K562 (cell line): Measurements from ENCODE around the gene NFATC3. TPM values are rescaled to one million over a fixed set of nuclear protein-coding genes. Genes with fewer than 3 reads are reported as not detected.

Experiments used
- ATAC-seq: fragments of 200-7000 bp; cut with Tn5 transposase; 3 replicates; pipeline ENCODE4 v1.9.1; 2020; ENCODE audit warnings: moderate library complexity
- BruUV-seq: library from RNA; stranded (reverse); fragments of 400-500 nt; replicated peaks from 2 replicates; lab custom pipeline; 2021; lab: Mats Ljungman, UMichigan
- CTCF ChIA-PET: fragments of 300-600 bp; formaldehyde crosslinking; extraction: SDS; loops from one replicate; lab custom pipeline; 2021; ENCODE audit warnings: low intra/inter-chr PET ratio; lab: Yijun Ruan, JAX
- POLR2A ChIA-PET: fragments of 300-600, 350-650 bp; sonication (Branson Sonifier 250); formaldehyde crosslinking; extraction: SDS; loops from one replicate; lab custom pipeline; 2021; ENCODE audit warnings: antibody characterized with exemption, inconsistent platforms; lab: Yijun Ruan, JAX
- DNase-seq, 4 experiments: peaks; one replicate each; pipeline versions ENCODE4 v3.0.0 to v3.0.0-alpha.2; 2011 to 2018; ENCODE audit warnings: low spot score in 3 of 4, mixed read lengths in 3 of 4; ENCODE audit errors: extremely low read depth in 1 of 4
- FAIRE-seq: peaks from 2 replicates; lab custom pipeline; 2011; peaks lifted over from hg19 to GRCh38; lab: Jason Lieb, UNC
- H2AFZ ChIP-seq: 2 replicates; pipeline ENCODE4 v1.6.0; 2011; ENCODE audit warnings: low read depth, low read length, control low read depth, inconsistent platforms
- H3K27ac ChIP-seq: fragments of 200-600 bp; 3 replicates; pipeline ENCODE4 v1.8.0; 2011; ENCODE audit warnings: low read depth, mild to moderate bottlenecking, control low read depth, inconsistent platforms, low read length, moderate library complexity, mixed read lengths; ENCODE audit errors: extremely low read depth
- H3K27me3 ChIP-seq, 2 experiments: fragments of 300-600 bp in 1 of 2; 2 replicates in 1 of 2; 3 replicates in 1 of 2; pipeline versions ENCODE4 v1.6.0 to v1.8.0; 2011; ENCODE audit warnings: inconsistent platforms in 2 of 2, low read length in 2 of 2, mild to moderate bottlenecking in 1 of 2, mixed read lengths in 1 of 2, moderate library complexity in 1 of 2; ENCODE audit not compliant: control insufficient read depth in 2 of 2, insufficient read depth in 2 of 2
- H3K36me3 ChIP-seq: fragments of 300-600 bp; 3 replicates; pipeline ENCODE4 v1.8.0; 2011; ENCODE audit warnings: mild to moderate bottlenecking, low read length, inconsistent platforms; ENCODE audit not compliant: control insufficient read depth, insufficient read depth
- H3K4me1 ChIP-seq, 2 experiments: fragments of 200-600 bp in 1 of 2; replicated peaks in 1 of 2; 2 replicates in 1 of 2; 3 replicates in 1 of 2; pipeline versions ENCODE4 v1.5.1 to v1.8.0; 2011; ENCODE audit warnings: inconsistent platforms in 2 of 2, low read length in 2 of 2, mild to moderate bottlenecking in 1 of 2, mixed read lengths in 1 of 2, moderate library complexity in 1 of 2; ENCODE audit not compliant: control insufficient read depth in 2 of 2, insufficient read depth in 2 of 2
- H3K4me2 ChIP-seq: 2 replicates; pipeline ENCODE4 v1.6.1; 2011; ENCODE audit warnings: low read length, control low read depth, inconsistent platforms, mixed read lengths; ENCODE audit not compliant: insufficient read depth
- H3K4me3 ChIP-seq: fragments of 200-600 bp; sonication (generic), shearing (Covaris generic); 2 replicates; pipeline ENCODE4 v1.5.1; 2016; ENCODE audit warnings: control low read depth, inconsistent platforms
- H3K79me2 ChIP-seq: fragments of 200-600 bp; 3 replicates; pipeline ENCODE4 v1.8.0; 2011; ENCODE audit warnings: low read length, inconsistent platforms; ENCODE audit not compliant: control insufficient read depth, insufficient read depth
- H3K9ac ChIP-seq, 2 experiments: 2 replicates each; pipeline versions ENCODE4 v1.6.0 to v1.6.1; 2011; ENCODE audit warnings: low read depth in 2 of 2, low read length in 2 of 2, control low read depth in 1 of 2, inconsistent platforms in 1 of 2, mild to moderate bottlenecking in 1 of 2, mixed read lengths in 1 of 2; ENCODE audit not compliant: insufficient read depth in 1 of 2
- H3K9me1 ChIP-seq: one replicate; pipeline ENCODE4 v1.6.0; 2011; ENCODE audit warnings: inconsistent platforms, mild to moderate bottlenecking, low read length, moderate library complexity; ENCODE audit not compliant: control insufficient read depth, insufficient read depth
- H3K9me3 ChIP-seq: replicated peaks from 2 replicates; pipeline ENCODE4 v1.5.1; 2011; ENCODE audit warnings: low read depth, low read length, inconsistent platforms; ENCODE audit not compliant: control insufficient read depth, insufficient read depth
- H4K20me1 ChIP-seq: replicated peaks from 2 replicates; pipeline ENCODE4 v1.6.1; 2011; ENCODE audit warnings: low read length, inconsistent platforms, mixed read lengths; ENCODE audit not compliant: control insufficient read depth, insufficient read depth
- EGR1 ChIP-seq: fragments of 450-650 bp; conservative IDR thresholded peaks from 2 replicates; pipeline ENCODE4 v1.6.1; 2017; ENCODE audit warnings: mild to moderate bottlenecking
- FOXM1 ChIP-seq, 2 experiments: fragments of 450-650 bp in 1 of 2; sonication (generic) in 1 of 2; formaldehyde crosslinking in 1 of 2; IDR thresholded peaks; 2 replicates each; pipeline versions ENCODE4 v1.6.1 to v1.9.0; 2017 to 2022; ENCODE audit warnings: low read depth in 2 of 2, mild to moderate bottlenecking in 2 of 2, missing genetic modification reagents in 1 of 2, moderate library complexity in 1 of 2
- FUS ChIP-seq: fragments of 200-400 bp; formaldehyde crosslinking; optimal IDR thresholded peaks from 2 replicates; pipeline ENCODE3; 2017; ENCODE audit warnings: low read depth, low read length
- KDM1A ChIP-seq, 2 experiments: fragments of 450-650 bp; IDR thresholded peaks; 2 replicates each; pipeline ENCODE4 v1.6.1; 2016; ENCODE audit warnings: mild to moderate bottlenecking in 2 of 2
- MTA2 ChIP-seq: fragments of 450-650 bp; IDR thresholded peaks from 2 replicates; pipeline ENCODE4 v1.6.1; 2016; ENCODE audit warnings: low read depth
- MXI1 ChIP-seq: IDR thresholded peaks from 2 replicates; pipeline ENCODE4 v1.6.1; 2011; ENCODE audit warnings: low read depth, mild to moderate bottlenecking, improper control_type of control experiment, low read length
- PHF21A ChIP-seq: fragments of 450-650 bp; IDR thresholded peaks from 2 replicates; pipeline ENCODE4 v1.6.1; 2017; ENCODE audit warnings: low read depth, borderline replicate concordance
- RBM39 ChIP-seq: fragments of 200-400 bp; formaldehyde crosslinking; optimal IDR thresholded peaks from 2 replicates; pipeline ENCODE3; 2018; ENCODE audit warnings: low read depth, low read length
- RFX7 ChIP-seq: fragments of 250-450 bp; sonication (Bioruptor Pico); IDR thresholded peaks from 2 replicates; pipeline ENCODE4 v1.5.1; 2021; ENCODE audit warnings: mild to moderate bottlenecking
- ZNF707 ChIP-seq: fragments of 250-450 bp; sonication (Bioruptor Pico); conservative IDR thresholded peaks from 2 replicates; pipeline ENCODE4 v1.8.0; 2022; ENCODE audit warnings: inconsistent platforms, mild to moderate bottlenecking, moderate library complexity
- in situ Hi-C: fragments of 300-500 bp; cut with MboI; formaldehyde crosslinking; loops from 4 replicates; pipeline ENCODE4 v1.15.0; 2018; ENCODE audit warnings: inconsistent platforms, mixed read lengths
- intact Hi-C: fragments of 100-400 bp; cut with micrococcal nuclease; formaldehyde crosslinking; loops from 2 replicates; pipeline ENCODE4 v1.14.2; 2022
- polyA plus RNA-seq, 8 experiments: library from polyadenylated mRNA; depleted of rRNA in 4 of 8; stranded (reverse) in 5 of 8; unstranded in 3 of 8; fragments of >200 nt; fragmentation: Nextera tagmentation in 2 of 8; fragmentation: Illumina TruSeq in 1 of 8; extraction: Ambion mirVana in 2 of 8; extraction: Trizol in 1 of 8; gene quantifications; 2 replicates each; pipeline versions ENCODE4 v1.2.1 to v1.2.3, GENCODE V29; 2011 to 2014; ENCODE audit warnings: inconsistent platforms in 1 of 8, missing spikeins in 1 of 8
- total RNA-seq, 7 experiments: library from RNA; depleted of rRNA in 6 of 7; stranded (reverse); fragments of >200 nt in 6 of 7; fragmentation: Illumina TruSeq in 2 of 7; extraction: Trizol in 2 of 7; gene quantifications; 2 replicates each; pipeline versions ENCODE4 v1.2.1 to v1.2.3, GENCODE V29; 2011 to 2021; ENCODE audit warnings: low replicate concordance in 1 of 7
- TF ChIP-seq, protein P1 (sequence below), 2 experiments: fragments of 250-450 bp in 1 of 2; fragments of 450-650 bp in 1 of 2; sonication (Bioruptor Pico) in 1 of 2; IDR thresholded peaks; 2 replicates each; pipeline versions ENCODE4 v1.6.1 to v1.8.0; 2016 to 2021; ENCODE audit warnings: mild to moderate bottlenecking in 2 of 2, moderate library complexity in 2 of 2, missing compliant biosample characterization in 1 of 2, missing genetic modification characterization in 1 of 2
- TF ChIP-seq, protein P2 (sequence below): IDR thresholded peaks from 2 replicates; pipeline ENCODE4 v1.6.1; 2011; ENCODE audit not compliant: insufficient read length; ENCODE audit errors: extremely low read depth

Gene NFATC3
- total and polyA plus RNA-seq, 9 of the 15 experiments (the other 6 are each of a cell fraction or from before 2014, with no cell fraction given), result 15.7 to 98.4 (median 59.4) TPM

DNA sequence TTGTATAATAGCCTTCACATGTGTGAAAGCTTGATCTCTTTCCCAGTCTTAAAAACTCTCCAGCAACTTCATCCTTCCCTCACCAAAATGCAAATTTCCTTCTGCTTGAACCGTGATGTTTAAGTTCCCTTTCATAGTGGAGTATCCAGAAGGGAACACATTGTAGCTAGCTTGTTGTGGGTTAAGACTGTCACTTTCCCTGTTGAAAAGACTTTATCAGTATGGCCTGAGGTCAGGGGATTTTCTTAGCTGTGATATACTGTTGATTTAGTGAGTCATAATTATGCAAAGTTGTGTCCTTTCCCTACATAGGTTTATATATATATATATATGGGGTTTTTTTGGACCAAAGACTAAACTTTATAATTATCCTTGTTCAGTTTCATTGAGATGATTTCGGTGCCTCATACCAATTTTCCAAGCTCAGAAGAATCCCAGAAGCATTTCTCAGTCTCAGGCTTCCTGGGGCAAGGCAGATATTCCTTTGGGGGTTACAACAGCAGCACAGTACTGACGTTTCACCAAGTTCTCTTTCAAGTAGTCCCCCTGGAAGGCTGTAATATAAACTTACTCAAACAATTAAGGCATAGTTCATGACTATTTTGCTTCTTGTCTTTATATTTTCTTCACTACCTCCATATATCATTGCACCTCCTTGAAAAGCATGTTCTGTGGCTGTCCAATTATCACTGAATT lies 115.1 kb downstream of the NFATC3 start (continued):
- TF ChIP-seq PHF21A (no peak), KDM1A (IDR thresholded peaks at IDR 0.05) (peak; percentile 39 to 40; a peak in 2 of 4 replicates)
- TF ChIP-seq, all 486 proteins: peak for 7

DNA sequence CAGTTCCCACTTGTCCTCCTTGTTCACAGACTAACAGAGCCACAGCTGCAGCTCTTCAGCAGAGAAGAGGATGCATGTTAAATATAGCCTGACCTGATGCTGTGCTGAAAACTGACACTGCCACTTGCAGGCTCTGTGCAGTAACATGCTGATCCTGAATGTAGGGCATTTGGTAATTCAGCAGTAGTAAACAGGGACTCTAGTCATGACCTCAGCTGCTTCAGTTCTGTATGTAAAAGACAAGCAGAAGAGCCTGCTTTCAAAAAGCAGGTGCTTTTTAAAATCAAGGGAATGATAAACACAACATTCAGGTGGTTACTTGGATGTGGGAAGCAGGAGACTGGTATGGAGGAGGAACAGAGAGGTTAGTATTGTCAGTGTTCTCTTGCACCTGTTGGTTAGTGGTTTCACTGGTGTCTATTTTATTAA lies 116.9 kb downstream of the NFATC3 start:
- no peak for FAIRE-seq
- H3K27ac ChIP-seq, result no peak overlapping the region
- in situ Hi-C loops, result no loop called here
- TF ChIP-seq MTA2, result no peak
- TF ChIP-seq, protein P1, sequence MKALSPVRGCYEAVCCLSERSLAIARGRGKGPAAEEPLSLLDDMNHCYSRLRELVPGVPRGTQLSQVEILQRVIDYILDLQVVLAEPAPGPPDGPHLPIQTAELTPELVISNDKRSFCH (CRISPR knock-in tag; IDR thresholded peaks at IDR 0.05), result no peak
- TF ChIP-seq, protein P1 (tag; IDR thresholded peaks at IDR 0.05), result no peak
- no peak for TF ChIP-seq MXI1
- TF ChIP-seq FOXM1 (IDR thresholded peaks at IDR 0.05; ENCODE audit: low read depth), result no peak
- TF ChIP-seq FOXM1 (CRISPR knock-in tag; IDR thresholded peaks at IDR 0.05; ENCODE audit: low read depth), result no peak
- TF ChIP-seq RFX7 (CRISPR knock-in tag), result no peak
- no peak for TF ChIP-seq ZNF707 (CRISPR knock-in tag)
- TF ChIP-seq FUS, result no peak
- TF ChIP-seq EGR1, result no peak
- TF ChIP-seq RBM39, result no peak
- TF ChIP-seq, protein P2, sequence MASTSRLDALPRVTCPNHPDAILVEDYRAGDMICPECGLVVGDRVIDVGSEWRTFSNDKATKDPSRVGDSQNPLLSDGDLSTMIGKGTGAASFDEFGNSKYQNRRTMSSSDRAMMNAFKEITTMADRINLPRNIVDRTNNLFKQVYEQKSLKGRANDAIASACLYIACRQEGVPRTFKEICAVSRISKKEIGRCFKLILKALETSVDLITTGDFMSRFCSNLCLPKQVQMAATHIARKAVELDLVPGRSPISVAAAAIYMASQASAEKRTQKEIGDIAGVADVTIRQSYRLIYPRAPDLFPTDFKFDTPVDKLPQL, result no peak

More for the DNA sequence above, 116.9 kb downstream of the NFATC3 start:
- no peak for ATAC-seq
- Histone ChIP-seq H3K36me3 (peaks cover 19% of the 10 kb centered on the region), H3K4me2 (no peak overlapping the region), H3K9me1 (no peaks in the 10 kb centered on the region), H3K79me2 (peaks cover 30% of the 10 kb centered on the region; the same call in 2 of the 3 replicates), H2AFZ (no peak overlapping the region), H3K4me1 (peaks cover 0 to 3% of the 10 kb centered on the region in 2 experiments; a peak in 2 of 5 replicates), H3K27me3 (no peaks in the 10 kb centered on the region), H3K4me3 (no peak overlapping the region), H3K9ac (no peak overlapping the region), H3K9me3 (no peaks in the 10 kb centered on the region), H4K20me1 (no peaks in the 10 kb centered on the region; the same call in 1 of the 2 replicates)
- intact Hi-C loops, result no loop called here
- ChIA-PET CTCF (no interaction called here), POLR2A (no interaction called here)
- no peak for DNase-seq
- BruUV-seq, result no TSS peak
